ENCODE measurements around the gene RPTN.
A peak's percentile ranks its signal among the peaks of the same experiment; 100 is the strongest.

Gene RPTN, protein sequence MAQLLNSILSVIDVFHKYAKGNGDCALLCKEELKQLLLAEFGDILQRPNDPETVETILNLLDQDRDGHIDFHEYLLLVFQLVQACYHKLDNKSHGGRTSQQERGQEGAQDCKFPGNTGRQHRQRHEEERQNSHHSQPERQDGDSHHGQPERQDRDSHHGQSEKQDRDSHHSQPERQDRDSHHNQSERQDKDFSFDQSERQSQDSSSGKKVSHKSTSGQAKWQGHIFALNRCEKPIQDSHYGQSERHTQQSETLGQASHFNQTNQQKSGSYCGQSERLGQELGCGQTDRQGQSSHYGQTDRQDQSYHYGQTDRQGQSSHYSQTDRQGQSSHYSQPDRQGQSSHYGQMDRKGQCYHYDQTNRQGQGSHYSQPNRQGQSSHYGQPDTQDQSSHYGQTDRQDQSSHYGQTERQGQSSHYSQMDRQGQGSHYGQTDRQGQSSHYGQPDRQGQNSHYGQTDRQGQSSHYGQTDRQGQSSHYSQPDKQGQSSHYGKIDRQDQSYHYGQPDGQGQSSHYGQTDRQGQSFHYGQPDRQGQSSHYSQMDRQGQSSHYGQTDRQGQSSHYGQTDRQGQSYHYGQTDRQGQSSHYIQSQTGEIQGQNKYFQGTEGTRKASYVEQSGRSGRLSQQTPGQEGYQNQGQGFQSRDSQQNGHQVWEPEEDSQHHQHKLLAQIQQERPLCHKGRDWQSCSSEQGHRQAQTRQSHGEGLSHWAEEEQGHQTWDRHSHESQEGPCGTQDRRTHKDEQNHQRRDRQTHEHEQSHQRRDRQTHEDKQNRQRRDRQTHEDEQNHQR

DNA sequence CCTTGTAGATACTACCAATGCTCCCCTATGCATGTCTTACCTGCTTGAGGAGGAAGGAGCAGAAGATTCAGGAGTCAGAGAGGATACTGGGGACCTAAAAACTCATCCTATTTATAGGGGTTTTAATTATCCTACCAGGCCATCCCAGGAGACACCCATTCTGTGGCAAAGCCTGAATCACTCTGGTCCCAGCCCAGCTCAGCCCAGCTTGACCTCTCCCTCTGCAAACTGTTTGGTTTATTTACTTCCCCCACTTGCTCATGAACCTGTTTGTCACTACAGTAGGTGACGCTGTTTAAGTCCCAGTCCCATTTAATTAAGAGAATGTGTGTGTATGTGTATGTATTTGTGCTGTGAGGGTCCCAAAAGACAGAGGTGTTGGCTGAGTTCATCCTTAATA lies at the start of gene RPTN:
Gene RPTN, minus strand, starts transcription at position 85 of the 400 bp plus-strand sequence. CDS start 1,339 bp downstream, outside the sequence.
- no peak for DNase-seq (ENCODE audit: low read depth)

DNA sequence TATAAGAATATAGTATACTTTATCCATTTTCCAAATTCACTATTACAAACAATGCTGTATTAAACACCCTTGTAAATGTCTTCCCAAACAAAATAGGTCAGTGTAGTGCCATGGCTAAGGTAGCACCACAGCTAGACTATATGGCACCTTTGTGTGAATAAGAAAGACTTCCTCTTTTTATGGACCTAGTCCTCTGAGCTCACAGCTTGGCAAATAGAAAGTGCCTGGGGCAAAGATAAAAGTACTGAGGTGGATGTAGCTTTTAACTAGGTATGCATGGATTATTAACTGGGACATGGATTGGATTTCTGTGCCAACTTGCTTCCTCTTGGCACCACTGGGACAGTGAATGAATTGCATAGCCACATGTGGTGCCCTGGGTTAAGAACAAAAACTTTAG lies 40.0 kb upstream of the RPTN start:
- no peak for DNase-seq (ENCODE audit: low read depth)

DNA sequence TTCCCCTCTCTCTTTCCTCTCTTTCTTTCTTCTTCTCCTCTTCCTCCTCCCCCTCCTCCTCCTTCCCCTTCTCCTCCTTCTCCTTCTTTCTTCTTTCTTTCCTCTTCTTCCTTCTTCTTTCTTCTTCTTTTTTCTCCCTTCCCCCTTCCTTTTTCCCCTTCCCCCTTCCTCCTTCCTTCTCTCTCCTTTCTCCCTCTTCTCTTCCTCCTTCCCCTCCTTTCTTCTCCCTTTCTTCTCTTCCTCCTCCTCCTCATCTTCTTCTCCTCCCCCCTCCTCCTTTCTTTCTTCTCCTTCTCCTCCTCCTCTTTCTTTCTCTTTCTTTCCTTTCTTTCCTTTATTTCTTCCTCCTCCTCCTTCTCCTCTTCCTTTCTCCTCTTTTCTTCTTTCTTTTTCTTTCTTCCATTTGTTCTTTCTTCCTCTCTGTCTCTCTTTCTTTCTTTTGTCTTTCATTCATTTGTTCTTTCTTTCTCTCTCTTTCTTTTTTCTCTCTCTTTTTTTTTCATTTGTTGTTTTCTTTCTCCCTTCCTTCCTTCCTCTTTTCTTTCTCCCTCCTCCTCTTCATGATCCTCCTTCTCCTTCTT lies 38.4 kb upstream of the RPTN start:
- DNase-seq (ENCODE audit: low read depth) = no peak

DNA sequence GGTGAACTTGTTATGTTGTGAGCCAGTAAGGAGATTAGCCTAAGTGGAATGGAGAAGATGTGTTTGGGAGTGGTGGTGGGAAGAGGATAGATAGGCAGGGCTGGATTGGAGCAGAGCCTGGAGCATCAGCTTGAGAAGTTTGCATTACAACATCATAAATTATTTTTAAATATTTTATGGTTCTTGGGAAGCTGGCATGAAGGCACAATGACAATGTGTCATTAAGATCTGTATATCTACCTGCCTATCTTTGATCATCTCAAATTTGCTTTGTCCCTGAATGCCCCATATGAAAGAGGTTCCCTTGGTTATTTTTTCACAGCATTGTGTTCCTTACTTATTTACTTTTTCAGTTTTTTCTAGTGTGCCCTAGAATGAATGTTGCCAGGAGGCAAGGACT lies 32.7 kb upstream of the RPTN start:
- no peak for DNase-seq (ENCODE audit: low read depth)

DNA sequence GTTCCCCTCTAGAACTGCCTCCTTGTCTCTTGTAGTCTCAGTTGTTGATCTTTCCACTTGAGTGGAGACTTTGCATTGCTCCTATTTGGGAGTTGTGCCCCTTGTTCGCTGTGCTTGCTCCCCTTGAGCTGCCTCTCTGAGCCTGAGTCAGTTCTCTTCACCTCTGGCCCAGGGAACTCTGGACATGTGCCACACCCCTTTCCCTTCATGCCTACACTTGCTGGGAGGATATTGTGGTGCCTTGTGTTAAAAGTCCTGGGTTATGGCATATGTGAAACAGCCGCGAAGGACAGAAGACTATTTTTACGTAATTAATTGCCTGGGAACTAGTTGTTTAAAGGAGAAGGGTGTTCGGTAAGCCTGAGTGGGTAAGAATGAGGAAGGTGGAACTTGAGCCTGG lies 32.2 kb upstream of the RPTN start:
- DNase-seq (ENCODE audit: low read depth) = no peak

DNA sequence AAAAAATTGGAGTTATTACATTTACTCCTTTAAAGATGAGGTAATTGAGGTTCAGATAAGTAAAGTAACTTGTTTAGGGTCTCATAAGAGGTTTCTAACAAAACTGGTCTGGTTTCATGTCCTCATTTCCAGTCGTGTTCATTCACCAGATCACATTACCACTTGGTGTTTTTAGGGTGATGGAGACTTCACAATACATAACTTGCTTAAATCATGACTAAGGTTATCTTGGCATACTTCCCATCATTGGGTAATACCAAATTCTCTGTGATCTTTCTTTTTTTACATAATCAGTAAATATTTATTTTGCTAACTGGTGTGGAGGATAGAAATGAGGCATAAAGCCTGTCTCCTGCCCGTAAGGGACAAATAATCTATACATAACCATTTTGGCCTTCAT lies 31.6 kb upstream of the RPTN start:
- DNase-seq (ENCODE audit: low read depth) = no peak

DNA sequence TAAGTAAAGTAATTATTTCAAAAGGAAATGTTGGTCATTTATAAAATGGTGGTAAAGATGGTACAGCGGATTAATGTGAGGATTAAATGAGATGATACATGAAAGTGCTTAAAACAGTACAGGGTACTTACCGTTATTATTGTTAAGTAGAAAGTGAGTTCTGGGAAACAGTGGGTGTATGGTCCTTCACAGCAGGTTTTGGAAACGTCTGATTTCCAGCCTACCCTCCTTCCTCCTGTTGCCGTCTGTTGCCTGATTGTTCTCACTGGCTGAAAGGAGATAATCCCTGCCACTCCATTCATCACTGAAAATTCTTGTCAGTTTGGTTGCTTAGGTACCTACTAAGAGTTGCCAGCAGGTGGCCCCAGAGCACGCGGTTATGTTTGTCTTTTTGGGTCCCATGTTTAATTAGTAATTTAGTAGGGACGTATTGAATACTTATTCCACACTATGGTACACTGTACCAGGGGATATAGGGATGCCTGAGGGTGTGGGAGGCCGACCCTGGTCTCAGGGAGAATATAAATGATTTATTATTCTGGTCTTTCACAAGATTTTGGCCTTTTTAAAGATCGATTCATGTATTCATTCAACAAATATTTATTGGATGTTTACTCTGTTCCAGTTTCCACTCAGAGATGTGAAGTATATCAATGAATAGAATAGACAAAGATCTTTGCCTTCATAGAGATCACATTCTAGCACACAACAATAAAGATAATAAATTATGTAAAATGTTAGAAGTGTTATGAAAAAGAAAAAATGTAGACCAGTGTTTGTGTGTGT lies 30.8 kb upstream of the RPTN start:
- peak; percentile 55 for DNase-seq (ENCODE audit: low read depth)

DNA sequence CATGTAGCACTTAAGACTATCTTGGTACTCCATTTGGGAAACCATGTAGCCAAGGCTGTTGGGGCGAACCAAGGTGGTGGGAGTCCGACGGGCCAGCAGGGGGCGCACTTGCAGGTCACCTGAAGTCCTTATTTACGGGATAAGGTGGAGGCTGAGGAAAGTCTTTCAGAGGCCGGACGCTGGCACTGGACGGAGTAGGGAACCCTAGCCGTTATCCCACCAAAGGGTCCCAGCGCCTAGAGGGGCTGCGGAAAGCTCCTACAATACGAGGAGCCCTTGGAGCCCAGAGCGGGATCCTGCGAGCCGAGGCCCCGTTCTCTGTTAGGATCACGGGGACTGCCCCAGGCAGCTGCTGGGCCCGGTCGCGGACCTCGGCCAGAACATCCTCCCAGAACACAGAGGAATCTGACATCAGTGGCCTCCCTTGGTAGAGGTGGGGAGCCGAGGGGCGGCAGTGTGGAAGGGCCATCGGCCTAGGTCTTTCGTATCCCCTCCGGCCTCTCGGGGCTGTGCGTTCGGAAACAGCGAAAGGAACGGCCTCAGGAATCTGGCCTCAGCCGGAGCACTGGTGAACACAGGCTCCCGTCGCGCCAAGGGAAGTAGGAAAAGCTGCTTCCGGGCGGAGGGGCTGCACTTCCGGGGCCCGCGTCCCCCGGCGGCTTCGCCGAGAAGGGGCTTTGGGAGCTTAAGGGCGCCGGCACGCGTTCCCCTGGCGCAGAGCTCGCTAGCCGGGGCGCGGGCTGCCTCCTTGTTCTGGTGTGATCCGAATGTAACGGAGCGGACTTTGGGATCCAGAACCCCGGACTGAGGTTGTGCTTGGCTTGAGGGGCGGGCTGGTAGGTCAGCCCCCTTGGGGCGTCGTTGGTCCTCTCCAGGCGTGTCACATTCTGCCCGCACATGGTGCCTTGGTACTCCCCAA lies 29.9 kb upstream of the RPTN start:
- DNase-seq (ENCODE audit: low read depth) = peak; percentile 72

DNA sequence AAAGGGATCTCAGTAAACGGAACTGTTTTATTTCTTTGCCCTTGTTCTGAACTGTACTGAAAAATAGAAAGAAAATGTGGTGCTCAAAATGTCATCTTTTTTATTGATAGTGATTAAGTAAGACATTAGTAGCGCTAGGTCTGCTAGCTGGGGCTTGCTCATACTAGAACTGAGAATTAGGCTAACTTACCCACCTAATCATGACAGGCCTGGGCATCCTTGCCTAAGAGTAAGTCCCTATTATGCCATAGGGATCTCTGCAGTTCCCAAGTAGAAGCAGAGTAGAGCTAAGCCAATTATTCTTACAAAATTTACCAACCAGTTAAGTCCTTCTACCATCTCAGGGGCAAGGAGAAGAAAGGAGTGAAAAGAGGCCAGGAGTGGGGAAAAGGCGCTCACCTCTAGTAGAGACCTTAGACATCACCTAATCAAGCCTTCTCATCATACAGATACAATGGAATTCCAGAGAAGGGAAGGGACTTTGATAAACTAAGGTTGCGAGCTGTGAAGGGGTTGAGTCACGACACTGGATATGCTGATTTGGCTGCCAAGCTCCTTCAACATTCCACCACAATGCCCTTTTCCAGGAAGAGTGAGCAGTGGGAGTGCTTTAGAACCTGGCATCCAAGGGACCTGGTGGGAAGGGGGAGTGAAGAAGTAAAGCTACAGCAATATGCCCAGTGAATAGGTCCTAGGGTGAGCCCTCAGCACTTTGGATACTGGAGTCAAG lies 27.7 kb upstream of the RPTN start:
- DNase-seq (ENCODE audit: low read depth) = no peak

DNA sequence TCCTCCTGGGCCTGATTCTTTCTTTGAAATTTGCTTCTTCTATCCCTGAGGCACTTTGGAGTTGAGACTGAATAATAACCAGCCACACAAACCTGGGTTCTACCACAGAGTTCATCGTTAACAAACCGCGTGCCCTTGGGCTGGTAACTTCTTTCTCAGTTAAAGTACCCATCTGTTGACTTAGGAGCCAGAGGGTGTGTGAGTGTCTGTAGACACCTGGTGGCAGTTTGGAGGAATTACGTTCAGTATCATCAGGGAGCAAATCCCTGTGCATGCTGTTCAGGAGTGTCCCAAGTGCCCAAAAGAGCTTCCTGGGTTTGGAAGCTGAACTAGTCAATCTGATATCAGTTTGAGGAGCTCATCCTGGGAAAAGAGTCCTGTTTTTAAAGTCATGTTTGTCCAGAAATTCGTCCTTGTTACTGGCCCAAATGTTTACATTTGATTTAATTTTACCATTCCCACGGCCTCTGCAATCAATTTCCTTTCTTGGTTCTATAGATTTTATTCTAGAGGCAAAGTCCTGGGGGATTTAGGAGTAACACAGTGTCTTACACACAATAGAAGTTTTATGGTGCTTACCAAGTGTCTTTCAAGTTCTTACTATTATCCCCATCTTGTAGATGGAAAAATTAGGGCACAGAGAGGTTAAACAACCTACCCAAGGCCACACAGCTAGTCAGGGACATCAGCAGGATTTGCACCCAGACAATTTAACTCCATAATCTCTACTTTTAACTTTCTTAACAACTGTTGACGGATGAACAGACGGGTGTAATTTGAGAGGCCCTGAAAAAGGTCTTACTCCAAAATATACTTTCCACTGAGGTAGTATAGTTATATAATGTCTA lies 26.7 kb upstream of the RPTN start:
- peak; percentile 55 for DNase-seq (ENCODE audit: low read depth)

DNA sequence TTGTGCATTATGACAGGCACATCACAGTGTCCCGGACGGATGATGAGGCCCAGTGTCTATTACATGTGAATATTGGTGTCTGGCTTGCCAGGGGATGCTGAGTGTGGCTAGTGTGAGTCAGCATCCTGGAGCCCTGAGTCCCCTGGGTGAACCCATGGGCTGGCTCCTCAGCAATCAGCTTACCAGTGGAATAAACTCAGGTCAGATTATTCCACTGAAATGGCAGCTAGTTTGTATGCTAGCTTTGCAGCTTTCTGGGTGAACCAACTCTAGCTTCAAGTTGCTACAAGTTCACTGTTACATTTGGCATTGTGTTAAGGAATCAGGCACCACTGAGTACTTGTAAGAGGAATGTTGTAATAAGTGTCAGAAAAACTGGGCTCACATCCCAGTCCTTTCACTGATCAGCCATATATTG lies 23.9 kb upstream of the RPTN start:
- DNase-seq (ENCODE audit: low read depth) = peak; percentile 78

DNA sequence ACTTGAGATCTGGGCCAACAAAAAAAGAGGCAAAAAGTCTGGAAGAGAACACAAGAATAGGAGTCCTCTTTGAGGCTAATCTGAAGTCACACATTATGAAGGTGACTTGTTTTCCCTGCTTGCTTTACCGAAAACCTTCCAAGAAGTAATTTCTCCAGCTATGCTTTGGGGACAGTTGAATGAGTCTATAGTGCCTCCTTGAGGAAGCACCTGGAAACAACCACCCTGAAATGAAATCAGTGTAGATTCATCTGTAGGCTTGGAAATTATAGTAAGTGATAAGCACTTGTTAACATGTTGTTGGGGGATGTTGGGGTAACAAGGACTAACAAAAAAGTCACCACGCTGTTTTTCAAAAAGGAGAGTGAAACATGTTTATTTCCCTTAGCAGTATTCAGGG lies 23.4 kb upstream of the RPTN start:
- no peak for DNase-seq (ENCODE audit: low read depth)

DNA sequence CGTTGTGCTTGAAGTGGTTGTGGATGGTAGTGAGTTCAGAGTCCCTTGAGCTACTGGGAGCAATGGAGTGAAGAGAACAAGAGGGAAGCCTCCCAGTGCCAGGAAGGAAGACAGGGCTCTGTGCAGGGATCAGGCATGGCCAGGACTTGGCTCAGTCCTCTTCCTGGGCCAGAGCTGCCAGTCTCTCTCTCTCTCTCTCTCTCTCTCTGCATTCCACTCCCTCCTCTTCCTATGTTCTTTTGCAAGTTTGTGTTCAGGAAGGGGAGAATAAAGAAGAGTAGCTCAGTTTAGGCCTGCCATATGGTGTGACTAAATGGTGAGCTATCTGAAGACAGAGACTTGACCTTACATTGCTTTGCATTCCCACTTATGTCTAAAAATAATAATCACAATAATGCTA lies 20.5 kb upstream of the RPTN start:
- no peak for DNase-seq (ENCODE audit: low read depth)

DNA sequence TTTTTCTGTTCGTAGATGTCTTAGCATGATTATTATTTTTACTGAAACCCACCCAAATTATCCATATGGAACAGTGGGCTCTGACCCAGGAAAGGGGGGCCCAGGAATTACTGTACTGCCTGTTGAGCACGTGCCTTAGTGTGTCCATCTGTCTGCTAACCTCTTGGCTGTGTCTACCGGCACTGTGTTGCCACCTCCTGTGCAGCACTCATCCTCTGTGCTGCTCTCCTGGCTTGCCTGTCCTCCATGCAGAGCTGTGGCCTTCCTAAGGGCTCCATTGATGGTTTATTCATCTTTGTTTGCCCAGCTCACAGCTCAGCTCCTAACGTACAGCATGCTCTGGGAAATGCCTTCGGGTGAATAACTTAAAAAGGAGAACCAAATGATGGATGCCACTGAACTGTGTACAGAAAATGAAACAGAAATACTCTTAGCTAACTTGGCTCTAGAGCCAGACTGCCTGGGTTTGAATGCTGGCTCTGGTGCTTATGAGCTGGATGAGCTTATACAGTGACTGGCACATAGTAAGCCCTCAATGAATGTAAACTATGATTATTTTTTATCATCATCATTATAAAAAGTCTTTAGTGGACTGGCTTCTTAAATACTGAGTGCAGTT lies 11.4 kb upstream of the RPTN start:
- DNase-seq (ENCODE audit: low read depth) = no peak

DNA sequence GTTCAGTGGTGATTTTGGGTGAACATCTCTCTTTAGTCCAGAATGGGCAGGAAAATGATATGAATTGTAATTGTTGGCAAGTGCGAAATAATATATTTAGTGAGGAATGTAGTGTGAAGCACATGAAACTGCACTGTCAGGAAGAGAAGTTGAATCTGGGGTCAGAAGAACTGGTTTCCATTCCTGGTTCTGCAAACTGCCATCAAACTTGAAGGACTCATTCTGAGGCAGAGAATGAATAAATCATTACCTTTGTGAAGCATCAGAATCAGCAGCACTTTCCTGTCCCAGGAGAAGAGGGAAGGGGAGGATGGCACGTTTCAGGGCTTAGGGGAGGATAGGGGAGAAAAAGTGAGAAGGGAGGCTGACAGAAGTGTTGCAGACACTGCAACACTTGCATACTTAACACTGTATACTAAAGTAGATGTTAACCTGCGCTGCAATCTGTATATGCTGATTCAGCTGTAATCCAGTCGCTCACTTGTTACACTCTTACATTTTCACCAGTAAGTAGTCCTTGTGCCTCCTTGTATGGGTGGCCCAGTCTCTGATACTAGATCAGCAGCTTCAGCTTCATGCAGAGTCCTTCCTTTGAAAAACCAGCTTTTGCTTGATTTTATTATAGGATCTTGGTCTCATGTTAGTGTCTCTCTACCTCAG lies 10.5 kb upstream of the RPTN start:
- DNase-seq (ENCODE audit: low read depth) = no peak

DNA sequence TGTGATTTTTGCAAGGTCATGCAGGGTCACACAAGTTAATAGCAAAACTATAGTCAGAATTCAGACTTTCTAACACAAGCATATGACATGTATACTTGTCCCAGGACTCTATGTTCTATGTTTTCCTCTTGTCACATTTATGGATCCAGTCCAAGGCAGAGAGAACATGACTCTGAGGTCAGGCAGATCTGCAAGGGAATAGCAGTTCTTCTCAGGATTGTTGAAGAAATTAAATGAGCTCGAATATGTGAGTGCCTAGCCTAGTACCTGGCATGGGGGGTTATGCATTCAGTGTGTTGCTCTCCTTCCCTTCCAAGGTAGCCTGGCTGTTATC lies 9.5 kb upstream of the RPTN start:
- DNase-seq (ENCODE audit: low read depth) = no peak

DNA sequence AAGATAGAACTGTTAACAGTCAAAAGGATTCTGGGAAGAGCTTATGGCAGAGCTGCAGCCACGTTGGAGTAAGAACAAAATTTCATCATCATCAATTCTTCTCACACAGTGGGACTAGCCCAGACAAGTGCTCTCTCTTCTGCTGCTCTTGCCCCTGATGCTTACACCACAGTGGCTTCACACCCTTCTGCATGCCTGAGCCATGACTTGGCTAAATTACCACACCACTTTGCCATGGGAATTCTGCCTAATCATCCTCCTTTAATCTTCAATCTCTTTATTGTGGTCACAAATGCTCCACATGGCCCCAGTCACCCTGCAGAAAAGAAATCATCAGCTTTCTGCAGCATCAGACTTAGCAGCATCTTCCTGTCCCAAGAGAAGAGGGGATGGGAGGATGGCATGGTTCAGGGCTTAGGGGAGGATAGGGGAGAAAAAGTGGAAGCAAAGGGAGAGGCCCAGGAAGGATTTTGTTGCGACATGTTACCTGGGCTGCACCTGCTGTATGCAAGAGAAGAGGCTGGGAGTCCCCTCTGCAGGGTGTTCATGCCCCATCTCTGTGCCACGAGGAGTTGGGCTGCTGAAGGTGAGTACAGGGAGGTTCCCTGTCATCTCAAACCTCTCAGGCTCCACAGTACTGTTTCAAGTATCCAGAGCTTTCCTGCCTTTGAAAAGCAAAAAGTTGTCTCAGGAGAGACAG lies 9.0 kb upstream of the RPTN start:
- no peak for DNase-seq (ENCODE audit: low read depth)

DNA sequence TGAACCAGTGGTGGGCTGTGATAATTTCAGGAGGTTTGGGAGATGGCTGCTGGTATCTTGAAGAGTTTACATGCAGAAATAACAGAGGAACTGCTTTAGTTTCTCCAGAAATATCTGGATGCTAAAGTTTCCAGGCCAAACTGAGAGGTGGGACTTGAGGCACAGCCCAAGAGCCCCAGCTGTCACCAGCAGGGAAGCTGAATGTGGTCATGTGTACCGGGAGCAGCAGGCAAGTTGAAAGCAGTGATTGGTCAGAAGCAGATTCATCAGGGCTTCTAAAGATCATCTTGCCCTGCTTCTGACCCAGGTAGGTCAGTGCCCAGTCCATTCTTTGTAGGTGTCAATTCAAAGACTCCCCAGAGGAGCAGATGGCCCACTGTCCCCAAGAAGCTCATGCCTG lies 7.9 kb upstream of the RPTN start:
- DNase-seq (ENCODE audit: low read depth) = no peak

All from fibroblast of the conjunctiva (primary cell).